ENCODE data around the gene DLGAP5. TPM values are rescaled to one million over a fixed set of nuclear protein-coding genes. Genes with fewer than 3 reads are reported as not detected.

DLGAP5 gene
- total RNA-seq, 2 donors from 2014 or later = 0.73 to 4.4 TPM

DNA sequence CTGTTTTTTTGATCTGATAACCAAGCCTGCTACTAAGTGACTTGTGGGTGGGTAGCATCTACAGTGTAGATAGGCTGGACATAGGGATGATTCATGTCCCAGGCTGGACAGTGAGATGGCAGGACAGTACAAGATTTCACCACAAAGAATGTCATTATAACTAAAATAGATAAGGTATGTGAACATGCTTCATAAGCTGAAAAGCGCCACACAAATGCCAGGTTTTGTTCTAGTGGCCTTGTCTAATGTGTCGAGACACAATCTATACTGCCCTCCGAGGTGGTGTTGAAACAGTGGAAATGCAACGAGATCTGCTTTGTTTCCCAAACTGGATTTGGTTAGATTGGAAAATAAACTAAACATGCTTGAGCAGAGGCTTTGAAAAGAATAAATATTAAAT, 58.0 kb downstream of the DLGAP5 start:
- intact Hi-C loops (cut with DNase I) = no loop called here
- Histone ChIP-seq H3K27me3 (replicated peaks; ENCODE audit: insufficient read depth) (no peaks in the 10 kb centered on the region), H3K27ac (no peak overlapping the region), H3K36me3 (no peaks in the 10 kb centered on the region), H3K4me3 (no peak overlapping the region), H3K4me1 (replicated peaks) (no peaks in the 10 kb centered on the region), H3K9me3 (no peaks in the 10 kb centered on the region)
- WGBS = 70% methylated on average over 4 of the region's 4 CpGs
- no peak for DNase-seq (ENCODE audit: low spot score)
- TF ChIP-seq POLR2AphosphoS5 (IDR thresholded peaks at IDR 0.05) = no peak
- TF ChIP-seq, protein P1, sequence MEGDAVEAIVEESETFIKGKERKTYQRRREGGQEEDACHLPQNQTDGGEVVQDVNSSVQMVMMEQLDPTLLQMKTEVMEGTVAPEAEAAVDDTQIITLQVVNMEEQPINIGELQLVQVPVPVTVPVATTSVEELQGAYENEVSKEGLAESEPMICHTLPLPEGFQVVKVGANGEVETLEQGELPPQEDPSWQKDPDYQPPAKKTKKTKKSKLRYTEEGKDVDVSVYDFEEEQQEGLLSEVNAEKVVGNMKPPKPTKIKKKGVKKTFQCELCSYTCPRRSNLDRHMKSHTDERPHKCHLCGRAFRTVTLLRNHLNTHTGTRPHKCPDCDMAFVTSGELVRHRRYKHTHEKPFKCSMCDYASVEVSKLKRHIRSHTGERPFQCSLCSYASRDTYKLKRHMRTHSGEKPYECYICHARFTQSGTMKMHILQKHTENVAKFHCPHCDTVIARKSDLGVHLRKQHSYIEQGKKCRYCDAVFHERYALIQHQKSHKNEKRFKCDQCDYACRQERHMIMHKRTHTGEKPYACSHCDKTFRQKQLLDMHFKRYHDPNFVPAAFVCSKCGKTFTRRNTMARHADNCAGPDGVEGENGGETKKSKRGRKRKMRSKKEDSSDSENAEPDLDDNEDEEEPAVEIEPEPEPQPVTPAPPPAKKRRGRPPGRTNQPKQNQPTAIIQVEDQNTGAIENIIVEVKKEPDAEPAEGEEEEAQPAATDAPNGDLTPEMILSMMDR (IDR thresholded peaks at IDR 0.05) = peak in 2 of 4 experiments; percentile 10 to 31

DNA sequence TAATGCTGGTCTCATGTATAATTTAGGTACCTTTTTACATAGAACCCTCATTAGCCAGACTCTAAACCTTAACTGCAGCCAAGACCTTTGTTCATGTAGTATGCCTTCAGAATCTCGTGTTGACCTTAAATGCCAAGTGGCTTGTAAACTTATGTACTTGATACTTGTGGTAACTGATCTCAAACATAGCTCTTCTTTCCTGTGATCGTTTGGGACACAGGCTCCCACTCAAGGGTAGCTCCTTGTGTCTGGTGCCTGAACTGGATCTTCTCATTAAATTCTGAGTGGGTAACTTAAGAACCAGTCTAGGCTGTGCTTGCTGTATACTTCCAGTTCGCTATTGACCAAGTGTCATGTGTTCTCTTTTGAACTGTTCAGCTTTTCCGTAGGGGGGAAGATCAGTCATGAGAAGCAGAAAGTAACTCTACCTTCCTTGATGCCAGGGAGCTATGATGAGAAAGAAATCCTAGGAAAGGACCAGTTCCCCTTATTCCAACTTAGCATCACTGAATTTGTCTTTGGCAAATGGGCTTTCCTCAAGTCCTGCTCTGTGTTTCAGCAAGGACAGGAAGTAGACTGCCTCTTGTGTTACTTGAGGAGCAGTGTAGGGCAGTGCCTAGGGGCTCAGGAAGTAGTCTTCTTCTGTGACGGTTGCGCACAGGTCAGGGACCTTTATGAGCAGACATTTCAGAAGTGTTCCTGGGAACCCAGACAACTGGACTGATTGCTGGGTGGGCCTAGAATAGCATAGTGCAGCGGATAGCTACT, 59.8 kb downstream of the DLGAP5 start:
- H3K9me3 ChIP-seq = no peaks in the 10 kb centered on the region
- 66% methylated on average over 7 of the region's 7 CpGs for WGBS
- no peaks in the 10 kb centered on the region for H3K36me3 ChIP-seq
- peak; percentile 19 for DNase-seq (ENCODE audit: low spot score)
- intact Hi-C loops (cut with DNase I) = no loop called here
- no peak for TF ChIP-seq POLR2A (IDR thresholded peaks at IDR 0.05)
- peak; percentile 54 for TF ChIP-seq POLR2AphosphoS5 (IDR thresholded peaks at IDR 0.05)
- no peaks in the 10 kb centered on the region for H3K27me3 ChIP-seq (replicated peaks; ENCODE audit: insufficient read depth)
- H3K4me3 ChIP-seq = no peak overlapping the region
- peak overlapping the region; percentile 22 to 91 for H3K27ac ChIP-seq
- H3K4me1 ChIP-seq (replicated peaks) = peaks cover 1% of the 10 kb centered on the region

DNA sequence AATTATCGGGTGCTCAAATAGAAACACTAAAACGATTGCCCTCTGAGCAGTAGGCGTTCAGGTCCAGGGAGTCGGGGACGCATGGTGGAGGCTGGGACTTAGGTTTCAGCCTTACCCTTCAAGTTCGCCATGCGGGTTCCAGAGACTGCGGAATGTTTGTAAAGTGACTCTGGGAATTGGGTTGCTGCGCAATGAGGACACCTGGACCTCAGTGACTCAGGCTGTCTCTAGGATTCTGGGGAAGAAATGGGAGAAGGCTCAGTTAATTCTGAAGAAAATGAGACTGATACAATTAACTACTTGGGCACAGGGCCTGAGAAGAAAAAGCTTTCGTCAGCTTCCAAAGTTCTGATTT, 61.2 kb downstream of the DLGAP5 start:
- intact Hi-C loops (cut with DNase I) = no loop called here
- no peak for TF ChIP-seq POLR2A (IDR thresholded peaks at IDR 0.05)
- TF ChIP-seq, protein P1 (IDR thresholded peaks at IDR 0.05) = no peak
- no peak for TF ChIP-seq POLR2AphosphoS5 (IDR thresholded peaks at IDR 0.05)
- Histone ChIP-seq H3K27me3 (replicated peaks; ENCODE audit: insufficient read depth) (no peaks in the 10 kb centered on the region), H3K27ac (peak overlapping the region; percentile 90 to 91), H3K4me3 (peak overlapping the region; percentile 74 to 80), H3K4me1 (replicated peaks) (peaks cover 5% of the 10 kb centered on the region), H3K9me3 (no peaks in the 10 kb centered on the region), H3K36me3 (no peaks in the 10 kb centered on the region)
- peak; percentile 42 for DNase-seq (ENCODE audit: low spot score)
- 16% methylated on average over 10 of the region's 10 CpGs for WGBS

DNA sequence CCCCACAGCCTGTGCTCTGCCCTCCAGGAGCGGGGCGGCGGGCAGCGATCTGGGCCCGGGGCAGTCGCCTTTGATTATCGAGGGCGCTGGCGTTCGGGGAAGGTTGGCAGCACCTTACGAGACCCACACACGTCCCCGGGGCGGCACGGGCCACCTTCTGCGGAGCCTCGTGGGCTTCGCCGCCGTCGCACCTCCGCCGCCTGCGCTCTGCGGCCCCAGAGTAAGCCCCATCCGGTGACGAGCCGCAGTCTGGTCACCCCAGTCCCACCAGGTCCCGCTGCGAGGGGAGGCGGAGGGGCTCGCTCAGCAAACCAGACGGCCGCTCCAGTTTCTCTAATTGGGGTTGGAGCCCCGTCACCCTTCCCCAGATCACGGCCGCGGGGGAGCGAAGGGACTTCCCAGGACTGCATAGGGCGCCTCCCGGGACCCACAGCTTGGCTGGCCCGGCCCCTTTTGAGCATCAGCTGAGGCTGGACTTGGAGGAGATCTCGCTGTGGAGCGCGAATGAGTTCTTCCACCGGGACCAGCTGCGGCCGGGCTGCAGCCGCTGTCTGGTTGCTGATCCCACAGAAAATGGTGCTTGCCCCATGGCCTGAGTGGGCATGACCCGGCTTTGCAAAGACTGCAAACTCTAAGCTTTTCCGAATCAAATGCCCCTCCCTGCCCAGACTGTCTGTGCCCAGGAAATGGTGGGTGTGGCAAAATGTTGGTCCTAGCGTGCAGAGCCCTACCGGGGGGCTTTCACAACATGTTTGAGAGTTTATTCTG, 61.8 kb downstream of the DLGAP5 start:
- Histone ChIP-seq H3K4me3 (peak overlapping the region; percentile 74 to 80), H3K9me3 (no peaks in the 10 kb centered on the region), H3K36me3 (no peaks in the 10 kb centered on the region), H3K4me1 (replicated peaks) (peaks cover 5% of the 10 kb centered on the region), H3K27ac (peak overlapping the region; percentile 90 to 91), H3K27me3 (replicated peaks; ENCODE audit: insufficient read depth) (no peaks in the 10 kb centered on the region)
- TF ChIP-seq POLR2A (IDR thresholded peaks at IDR 0.05) = no peak
- TF ChIP-seq, protein P1 (IDR thresholded peaks at IDR 0.05) = no peak
- WGBS = under 1% methylated on average over 43 of the region's 53 CpGs
- DNase-seq (ENCODE audit: low spot score) = peak; percentile 53
- intact Hi-C loops (cut with DNase I) = loop anchor here (5.0 kb wide), 1 partner anchor 37 kb away; no protein-coding TSS in a partner anchor

DNA sequence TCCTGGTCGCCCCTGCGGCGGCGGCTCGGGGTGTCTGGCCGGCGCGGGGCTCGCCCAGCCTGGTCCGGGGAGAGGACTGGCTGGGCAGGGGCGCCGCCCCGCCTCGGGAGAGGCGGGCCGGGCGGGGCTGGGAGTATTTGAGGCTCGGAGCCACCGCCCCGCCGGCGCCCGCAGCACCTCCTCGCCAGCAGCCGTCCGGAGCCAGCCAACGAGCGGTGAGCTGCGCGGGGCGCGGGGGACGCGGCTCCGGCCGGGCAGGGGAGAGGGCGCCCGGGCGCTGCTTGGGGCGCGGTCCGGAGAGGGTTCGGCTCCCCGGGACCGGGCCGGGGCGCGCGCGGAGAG, 62.3 kb downstream of the DLGAP5 start, which contains the start of gene LGALS3:
TSS of gene LGALS3 (plus strand) at position 167 of the 342 bp plus-strand sequence. CDS start 8,122 bp downstream, outside the sequence.
- H3K9me3 ChIP-seq = no peaks in the 10 kb centered on the region
- H3K27ac ChIP-seq = peak within 1 kb of the TSS; percentile 90 to 91
- intact Hi-C loops (cut with DNase I) = loop anchor here (5.0 kb wide), 1 partner anchor 37 kb away; no protein-coding TSS in a partner anchor
- WGBS = 0% methylated on average over 21 of the region's 50 CpGs
- H3K4me1 ChIP-seq (replicated peaks) = peaks cover 5% of the 10 kb centered on the region
- no peaks in the 10 kb centered on the region for H3K36me3 ChIP-seq
- TF ChIP-seq, protein P1 (IDR thresholded peaks at IDR 0.05) = peak in 1 of 4 experiments; percentile 12
- no peak for TF ChIP-seq POLR2AphosphoS5 (IDR thresholded peaks at IDR 0.05)
- peak; percentile 82 for TF ChIP-seq POLR2A (IDR thresholded peaks at IDR 0.05)
- peak; percentile 82 for DNase-seq (ENCODE audit: low spot score)
- H3K4me3 ChIP-seq = peak within 1 kb of the TSS; percentile 74 to 80
- no peaks in the 10 kb centered on the region for H3K27me3 ChIP-seq (replicated peaks; ENCODE audit: insufficient read depth)

All from prostate gland (tissue), 2 donors.